22Rv1 (cell line): Measurements from ENCODE around the gene SYNE2.

ENCODE experiments used
- H3K27ac ChIP-seq: fragments of 450-650 bp; 2 replicates; pipeline ENCODE4 v1.5.1; 2017
- ZFX ChIP-seq: fragments of 450-650 bp; IDR thresholded peaks from 2 replicates; pipeline ENCODE4 v1.6.1; 2017; ENCODE audit warnings: antibody characterized with exemption, borderline replicate concordance
- TF ChIP-seq, protein P1 (sequence below): fragments of 450-650 bp; IDR thresholded peaks from 2 replicates; pipeline ENCODE4 v1.5.1; 2017; ENCODE audit warnings: mild to moderate bottlenecking

The SYNE2 gene

DNA sequence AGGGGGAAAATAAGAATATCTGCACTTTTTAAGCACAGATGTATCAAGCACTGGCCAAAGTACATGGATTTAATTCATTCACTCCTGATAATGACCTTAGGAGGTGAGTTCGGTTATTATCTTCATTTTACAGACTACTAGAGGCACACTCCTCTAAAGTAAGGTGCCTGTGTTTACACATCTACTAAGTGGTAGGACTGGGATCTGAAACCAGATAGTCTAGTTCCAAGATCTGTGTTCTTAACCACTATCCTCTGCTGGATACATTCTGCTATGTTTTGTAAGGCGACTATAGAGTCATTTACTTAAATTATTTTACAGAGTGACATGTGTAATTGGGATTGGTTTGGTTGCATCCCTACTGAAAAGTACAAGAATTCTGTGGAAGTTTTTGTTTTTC lies 266.1 kb downstream of the SYNE2 start:
- TF ChIP-seq, protein P1, sequence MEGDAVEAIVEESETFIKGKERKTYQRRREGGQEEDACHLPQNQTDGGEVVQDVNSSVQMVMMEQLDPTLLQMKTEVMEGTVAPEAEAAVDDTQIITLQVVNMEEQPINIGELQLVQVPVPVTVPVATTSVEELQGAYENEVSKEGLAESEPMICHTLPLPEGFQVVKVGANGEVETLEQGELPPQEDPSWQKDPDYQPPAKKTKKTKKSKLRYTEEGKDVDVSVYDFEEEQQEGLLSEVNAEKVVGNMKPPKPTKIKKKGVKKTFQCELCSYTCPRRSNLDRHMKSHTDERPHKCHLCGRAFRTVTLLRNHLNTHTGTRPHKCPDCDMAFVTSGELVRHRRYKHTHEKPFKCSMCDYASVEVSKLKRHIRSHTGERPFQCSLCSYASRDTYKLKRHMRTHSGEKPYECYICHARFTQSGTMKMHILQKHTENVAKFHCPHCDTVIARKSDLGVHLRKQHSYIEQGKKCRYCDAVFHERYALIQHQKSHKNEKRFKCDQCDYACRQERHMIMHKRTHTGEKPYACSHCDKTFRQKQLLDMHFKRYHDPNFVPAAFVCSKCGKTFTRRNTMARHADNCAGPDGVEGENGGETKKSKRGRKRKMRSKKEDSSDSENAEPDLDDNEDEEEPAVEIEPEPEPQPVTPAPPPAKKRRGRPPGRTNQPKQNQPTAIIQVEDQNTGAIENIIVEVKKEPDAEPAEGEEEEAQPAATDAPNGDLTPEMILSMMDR, result no peak
- TF ChIP-seq ZFX, result no peak
- H3K27ac ChIP-seq, result no peak overlapping the region

DNA sequence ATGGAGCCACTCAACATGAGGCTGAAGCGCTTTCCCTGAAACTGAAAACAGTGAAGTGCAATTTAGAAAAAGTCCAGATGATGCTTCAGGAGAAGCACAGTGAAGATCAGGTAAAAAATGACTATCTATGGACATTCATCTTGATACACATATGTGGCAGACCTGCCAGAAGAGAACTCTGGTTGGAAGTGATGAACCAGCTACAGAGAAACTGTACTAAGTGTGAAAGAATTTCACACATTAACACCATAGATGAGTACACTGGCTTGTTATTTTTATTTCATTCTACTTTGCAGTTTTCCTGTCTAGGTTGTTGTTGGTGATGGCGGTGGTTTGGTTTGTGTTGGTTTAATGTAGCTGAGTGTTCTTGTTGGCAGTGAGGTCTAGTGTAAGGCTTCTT lies 266.7 kb downstream of the SYNE2 start:
- no peak overlapping the region for H3K27ac ChIP-seq
- TF ChIP-seq ZFX, result no peak
- TF ChIP-seq, protein P1, result no peak

DNA sequence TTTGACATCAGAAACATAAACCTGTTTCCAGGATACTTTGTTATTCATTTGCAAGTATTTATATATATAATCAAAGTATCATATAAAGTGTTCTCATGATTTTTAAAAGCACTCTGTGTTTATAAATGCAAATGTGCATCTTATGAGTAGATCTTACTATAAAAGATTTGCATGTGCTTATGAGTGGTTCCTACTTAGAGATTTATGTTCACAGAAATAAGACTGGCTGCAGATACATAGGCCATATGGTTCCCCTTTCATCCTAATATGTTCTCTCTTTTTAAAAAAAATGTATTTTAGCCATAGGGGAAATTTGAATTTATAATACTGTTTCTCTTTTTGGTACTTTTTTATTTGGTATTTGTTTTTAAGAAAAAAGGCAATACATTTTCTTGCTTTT lies 267.2 kb downstream of the SYNE2 start:
- TF ChIP-seq, protein P1, result no peak
- TF ChIP-seq ZFX, result no peak
- no peak overlapping the region for H3K27ac ChIP-seq

DNA sequence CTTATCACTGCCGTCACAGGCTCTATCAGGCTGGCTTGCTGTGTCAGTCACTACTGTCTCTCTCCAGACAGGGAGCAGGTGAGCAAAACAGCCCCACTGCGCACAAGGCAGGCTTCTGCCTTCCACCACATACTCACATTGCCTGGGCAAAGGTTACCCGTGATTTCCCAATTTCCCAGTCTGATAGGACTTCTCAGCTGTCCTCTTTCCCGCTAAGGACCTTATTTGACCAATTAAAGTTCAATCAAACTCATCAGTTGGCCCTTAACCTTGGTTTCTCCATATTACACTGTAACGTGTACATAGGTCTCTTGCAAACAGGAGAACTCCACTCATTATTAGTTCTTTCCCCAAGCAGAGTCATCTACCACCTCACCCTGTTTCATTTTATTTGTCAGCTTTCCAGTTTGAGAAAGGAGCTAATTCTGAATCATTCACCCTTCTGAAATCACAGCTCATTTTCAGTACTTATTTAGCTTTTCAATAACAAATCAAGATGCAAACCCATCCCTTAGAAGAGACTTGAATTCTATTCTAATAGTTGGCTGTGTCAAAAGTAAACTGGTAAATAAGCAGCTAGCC lies 270.5 kb downstream of the SYNE2 start:
- no peak overlapping the region for H3K27ac ChIP-seq
- no peak for TF ChIP-seq ZFX
- TF ChIP-seq, protein P1, result no peak

DNA sequence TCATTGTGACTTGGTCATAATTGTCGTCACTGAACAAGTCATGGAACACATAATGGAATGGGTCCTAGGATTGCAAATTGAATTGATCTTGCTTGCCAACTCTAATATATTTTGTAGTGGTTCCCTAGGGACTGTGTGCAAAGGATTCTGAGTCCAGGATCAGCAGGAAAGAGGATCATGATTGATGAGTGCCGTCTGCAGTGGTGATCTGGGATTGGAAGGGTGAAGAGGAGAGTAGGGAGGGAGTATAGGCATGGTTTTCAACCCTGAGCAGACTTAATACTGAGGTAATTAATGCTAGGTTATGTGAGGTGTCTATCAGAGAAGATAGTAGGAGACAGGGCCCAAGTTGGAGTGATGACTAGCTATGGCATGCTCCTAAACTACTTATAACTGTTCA lies 272.5 kb downstream of the SYNE2 start:
- H3K27ac ChIP-seq, result no peak overlapping the region
- TF ChIP-seq ZFX, result no peak
- TF ChIP-seq, protein P1, result no peak

DNA sequence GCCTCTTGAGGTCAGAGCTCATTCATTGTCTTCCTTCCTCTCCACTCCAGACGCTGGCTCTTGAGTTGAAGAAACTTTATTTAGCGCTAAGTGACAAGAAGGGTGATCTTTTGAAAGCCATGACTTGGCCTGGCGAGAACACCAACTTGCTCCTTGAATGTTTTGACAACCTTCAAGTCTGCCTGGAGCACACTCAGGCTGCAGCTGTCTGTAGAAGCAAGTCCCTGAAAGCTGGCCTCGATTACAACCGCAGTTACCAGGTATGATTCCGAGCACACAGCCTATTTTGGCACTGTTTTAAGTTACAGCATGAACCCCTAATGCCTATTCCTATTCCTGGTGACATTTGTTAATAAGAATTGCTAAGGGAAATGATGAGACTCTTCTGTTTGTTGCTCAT lies 273.7 kb downstream of the SYNE2 start:
- TF ChIP-seq, protein P1, result no peak
- no peak for TF ChIP-seq ZFX
- H3K27ac ChIP-seq, result no peak overlapping the region

DNA sequence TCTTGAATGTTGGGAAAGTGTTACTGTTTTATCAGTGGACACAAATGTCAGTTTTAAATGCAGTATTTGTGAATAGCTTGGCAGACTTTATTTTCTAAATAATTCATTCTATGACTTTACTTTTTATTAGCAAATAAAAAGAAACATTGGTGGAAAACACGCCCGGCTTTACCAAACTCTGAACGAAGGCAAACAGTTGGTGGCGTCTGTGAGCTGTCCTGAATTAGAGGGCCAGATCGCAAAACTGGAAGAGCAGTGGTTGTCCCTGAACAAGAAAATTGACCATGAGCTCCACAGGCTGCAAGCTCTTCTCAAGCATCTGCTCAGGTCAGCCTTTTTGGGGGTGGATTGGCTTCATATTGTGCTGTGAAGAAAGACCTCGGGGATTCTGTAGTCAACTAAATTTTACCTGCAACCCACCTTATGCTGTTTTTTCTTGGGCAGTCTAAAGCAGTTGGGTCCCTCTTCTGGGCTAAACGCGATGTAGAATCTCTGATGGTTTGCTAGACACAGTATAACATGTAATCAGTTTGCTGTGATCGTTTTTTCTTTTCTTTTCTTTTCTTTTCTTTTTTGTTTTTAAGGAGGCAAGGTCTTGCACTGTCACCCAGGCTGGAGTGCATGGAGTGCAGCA lies 285.0 kb downstream of the SYNE2 start:
- H3K27ac ChIP-seq, result no peak overlapping the region
- TF ChIP-seq, protein P1, result peak; percentile 24; the same call in 1 of the 2 replicates
- no peak for TF ChIP-seq ZFX
